Stimulated activated CD4-positive, alpha-beta T cell treated with anti-CD3 and anti-CD28 coated beads, Interleukin-15, amount 100 ng/mL, for 48 hours (primary cell): ENCODE results near the gene CIP2A.

Experiments
- DNase-seq, 2 donors: peaks; one replicate each; pipeline ENCODE4 v3.0.0-alpha.2; 2020; ENCODE audit warnings: low read depth in 2 of 2

The CIP2A gene

GRCh38 chr3:108510496-108510895 lies 78.7 kb downstream of the CIP2A start, which contains the start of gene MYH15:
Gene MYH15 (minus strand): TSS chr3:108510596. CDS start chr3:108510530, 66 bp downstream.
- DNase-seq: no peak

- DNase-seq: no peak
Observed at GRCh38 chr3:108509871-108510270, 79.4 kb downstream of the CIP2A start.

GRCh38 chr3:108509263-108509662 lies 80.0 kb downstream of the CIP2A start:
- DNase-seq: no peak

- no peak for DNase-seq
Observed at GRCh38 chr3:108507902-108508301, 81.3 kb downstream of the CIP2A start.

- no peak for DNase-seq
Observed at GRCh38 chr3:108505811-108506210, 83.4 kb downstream of the CIP2A start.

GRCh38 chr3:108503722-108504121 lies 85.5 kb downstream of the CIP2A start:
- no peak for DNase-seq

GRCh38 chr3:108501535-108501934 lies 87.7 kb downstream of the CIP2A start:
- DNase-seq: no peak

- DNase-seq: no peak
Observed at GRCh38 chr3:108500728-108501127, 88.5 kb downstream of the CIP2A start.
